NOMO-1 (cell line): ENCODE measurements around the gene PSD.
A peak's percentile ranks its signal among the peaks of the same experiment; 100 is the strongest.

Experiments used
- DNase-seq, 2 experiments: peaks; one replicate each; lab custom pipeline; 2025; ENCODE audit not compliant: unreplicated experiment in 2 of 2; lab: John Stamatoyannopoulos, UW

The PSD gene

DNA sequence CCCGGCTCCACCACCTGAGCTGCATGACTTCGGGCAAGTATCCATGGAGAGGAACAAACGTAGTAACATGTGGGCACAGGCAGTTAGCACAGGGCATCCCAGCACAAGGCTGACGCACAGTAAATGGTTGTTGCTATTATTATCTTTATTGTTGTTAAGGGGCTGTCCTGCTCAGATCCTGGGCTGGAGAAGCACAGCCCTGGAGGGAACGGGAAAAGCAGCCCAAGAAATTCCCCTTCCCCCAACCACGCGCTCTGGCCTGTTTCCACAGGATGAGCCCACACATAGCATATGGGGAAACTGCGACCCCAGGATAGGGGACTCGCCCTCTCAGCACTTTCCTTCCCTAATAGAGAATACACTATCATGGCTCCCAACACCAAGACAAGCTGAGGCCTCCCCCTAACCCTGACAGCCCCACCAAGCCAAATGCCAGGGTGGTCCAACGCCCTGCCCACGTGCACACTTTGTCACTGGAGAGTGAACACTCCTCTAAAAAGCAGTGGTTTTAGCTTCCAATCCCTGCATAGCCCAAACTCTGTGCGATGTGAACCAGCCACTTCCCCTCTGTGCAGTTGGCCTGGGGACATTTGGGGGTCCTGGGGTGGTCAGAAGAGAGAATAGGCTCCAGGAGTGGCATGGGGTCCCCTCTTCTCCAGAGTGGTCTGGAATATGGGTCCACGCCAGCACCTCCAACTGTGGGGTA lies 11.0 kb downstream of the PSD start:
- no peak for DNase-seq

GRCh38 chr10:102406815-102407214 lies 11.8 kb downstream of the PSD start:
- DNase-seq: no peak

DNA sequence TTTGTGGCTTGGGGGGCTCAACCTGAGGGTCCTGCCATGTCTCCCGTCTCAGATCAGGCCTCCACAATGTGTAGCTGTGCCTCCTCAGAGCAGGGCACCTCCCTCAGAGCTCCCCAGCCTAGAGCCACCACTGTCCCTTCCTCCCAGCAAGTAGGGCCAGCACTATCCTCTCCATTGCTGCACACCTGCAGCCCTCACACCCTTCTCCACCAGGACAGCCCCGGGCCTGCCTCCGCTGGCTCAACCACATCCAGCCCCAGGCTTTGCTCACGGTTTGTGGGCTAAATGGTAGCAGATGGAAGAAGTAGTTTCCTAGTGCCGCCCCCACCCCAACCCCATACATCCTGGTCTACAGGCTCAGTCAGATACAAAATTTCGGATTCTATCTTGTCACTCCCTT lies 13.0 kb downstream of the PSD start:
- no peak for DNase-seq

- DNase-seq: no peak
These were observed 13.4 kb downstream of the PSD start for GRCh38 chr10:102405108-102405571.

GRCh38 chr10:102404361-102405107 lies 14.1 kb downstream of the PSD start:
- no peak for DNase-seq

DNA sequence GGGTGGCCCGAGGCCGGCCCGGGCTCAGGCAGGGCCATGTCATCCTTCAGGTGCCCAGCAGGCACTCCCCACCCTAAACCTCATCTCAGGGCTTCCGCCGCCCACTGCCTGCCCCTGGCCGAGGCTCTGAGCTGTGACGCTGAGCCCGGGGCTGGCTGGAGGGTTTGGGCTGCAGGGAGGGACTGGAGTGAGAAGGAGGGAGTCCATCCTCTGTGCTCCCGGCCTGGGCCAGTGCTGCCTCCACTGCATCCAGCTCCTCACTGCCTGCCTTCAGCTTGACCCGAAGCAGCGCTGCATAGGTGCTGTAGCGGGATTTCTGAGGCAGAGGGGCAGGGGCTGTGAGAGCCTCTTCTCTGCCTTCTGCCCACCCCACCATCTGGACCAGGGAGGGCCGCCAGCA lies 15.5 kb downstream of the PSD start:
- no peak for DNase-seq

DNA sequence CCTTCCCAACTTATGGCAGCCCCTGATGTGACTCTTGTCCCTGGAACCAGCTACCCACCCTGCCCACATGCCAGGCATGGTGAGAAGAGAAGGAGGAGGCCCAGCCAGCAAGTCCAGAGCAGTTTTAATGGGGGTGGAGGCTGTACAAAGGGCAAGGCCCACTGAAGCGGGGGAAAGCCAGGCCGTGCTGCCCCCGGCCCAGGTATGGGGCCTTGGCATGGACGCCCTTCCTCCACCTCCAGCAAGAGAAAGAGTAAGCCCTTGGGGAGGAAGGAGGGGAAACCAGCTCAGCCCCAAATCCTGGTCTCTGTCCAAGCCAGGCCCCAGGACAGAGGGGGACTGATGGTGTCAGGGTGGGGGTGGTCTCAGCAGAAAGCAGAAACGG lies 16.1 kb downstream of the PSD start:
- DNase-seq: no peak

DNA sequence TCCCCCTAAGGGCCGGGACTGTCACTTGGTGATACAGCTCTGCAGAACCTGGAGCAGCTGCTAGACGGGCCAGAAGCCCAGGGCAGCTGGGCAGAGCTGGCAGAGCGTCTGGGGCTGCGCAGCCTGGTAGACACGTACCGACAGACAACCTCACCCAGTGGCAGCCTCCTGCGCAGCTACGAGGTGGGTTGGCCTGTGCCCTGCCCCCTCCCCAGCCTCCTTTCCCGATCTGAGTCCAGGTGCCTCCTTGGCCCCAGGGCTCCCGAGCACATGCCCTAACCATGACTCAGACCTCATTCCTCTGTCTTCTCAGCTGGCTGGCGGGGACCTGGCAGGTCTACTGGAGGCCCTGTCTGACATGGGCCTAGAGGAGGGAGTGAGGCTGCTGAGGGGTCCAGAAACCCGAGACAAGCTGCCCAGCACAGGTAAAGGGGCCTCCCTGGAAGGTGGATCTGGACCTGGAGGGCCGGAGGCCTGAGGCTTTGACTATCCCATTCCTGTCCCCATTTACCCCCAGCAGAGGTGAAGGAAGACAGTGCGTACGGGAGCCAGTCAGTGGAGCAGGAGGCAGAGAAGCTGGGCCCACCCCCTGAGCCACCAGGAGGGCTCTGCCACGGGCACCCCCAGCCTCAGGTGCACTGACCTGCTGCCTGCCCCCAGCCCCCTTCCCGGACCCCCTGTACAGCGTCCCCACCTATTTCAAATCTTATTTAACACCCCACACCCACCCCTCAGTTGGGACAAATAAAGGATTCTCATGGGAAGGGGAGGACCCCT lies 16.7 kb downstream of the PSD start:
- DNase-seq: no peak

- no peak for DNase-seq
These were observed 17.3 kb downstream of the PSD start for GRCh38 chr10:102401342-102401654.

- no peak for DNase-seq
These were observed 17.8 kb downstream of the PSD start for GRCh38 chr10:102400598-102401341.

DNA sequence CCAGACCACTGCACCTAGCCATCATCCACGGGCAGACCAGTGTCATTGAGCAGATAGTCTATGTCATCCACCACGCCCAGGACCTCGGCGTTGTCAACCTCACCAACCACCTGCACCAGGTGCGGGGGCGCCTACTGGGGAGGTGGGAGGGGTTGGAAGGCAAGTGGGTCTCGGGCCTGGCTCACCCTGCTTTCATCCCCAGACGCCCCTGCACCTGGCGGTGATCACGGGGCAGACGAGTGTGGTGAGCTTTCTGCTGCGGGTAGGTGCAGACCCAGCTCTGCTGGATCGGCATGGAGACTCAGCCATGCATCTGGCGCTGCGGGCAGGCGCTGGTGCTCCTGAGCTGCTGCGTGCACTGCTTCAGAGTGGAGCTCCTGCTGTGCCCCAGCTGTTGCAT lies 18.5 kb downstream of the PSD start:
- no peak for DNase-seq

DNA sequence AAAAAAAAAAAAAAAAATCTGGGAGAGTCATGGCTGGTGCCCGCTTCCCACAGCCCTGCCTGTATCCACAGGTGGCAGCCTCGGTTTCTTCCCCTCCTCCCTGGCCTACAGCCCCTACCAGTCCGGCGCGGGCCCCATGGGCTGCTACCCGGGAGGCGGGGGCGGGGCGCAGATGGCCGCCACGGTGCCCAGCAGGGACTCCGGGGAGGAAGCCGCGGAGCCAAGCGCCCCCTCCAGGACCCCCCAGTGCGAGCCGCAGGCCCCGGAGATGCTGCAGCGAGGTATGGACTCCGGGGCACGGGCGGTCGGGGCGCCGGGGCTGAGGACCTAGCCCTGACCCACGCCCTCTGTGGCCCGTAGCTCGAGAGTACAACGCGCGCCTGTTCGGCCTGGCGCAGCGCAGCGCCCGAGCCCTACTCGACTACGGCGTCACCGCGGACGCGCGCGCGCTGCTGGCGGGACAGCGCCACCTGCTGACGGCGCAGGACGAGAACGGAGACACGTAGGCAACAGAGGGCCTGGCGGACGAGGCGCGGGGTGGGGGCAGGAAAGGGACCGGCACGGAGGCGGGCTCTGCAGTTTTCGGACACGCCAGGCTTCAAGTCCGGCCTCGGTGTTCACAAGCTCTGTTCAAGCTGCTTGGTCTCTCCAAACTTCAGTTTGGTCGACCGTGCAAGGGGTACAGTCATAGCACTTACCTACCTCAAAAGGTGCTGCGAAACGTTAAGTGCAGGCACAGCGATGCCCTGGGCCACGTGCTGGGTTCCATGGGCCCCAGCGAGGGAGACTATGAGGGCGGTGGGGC lies 19.2 kb downstream of the PSD start:
- DNase-seq: peak; percentile 85 to 91

- no peak for DNase-seq
These were observed 20.2 kb downstream of the PSD start for GRCh38 chr10:102398172-102399020.

DNA sequence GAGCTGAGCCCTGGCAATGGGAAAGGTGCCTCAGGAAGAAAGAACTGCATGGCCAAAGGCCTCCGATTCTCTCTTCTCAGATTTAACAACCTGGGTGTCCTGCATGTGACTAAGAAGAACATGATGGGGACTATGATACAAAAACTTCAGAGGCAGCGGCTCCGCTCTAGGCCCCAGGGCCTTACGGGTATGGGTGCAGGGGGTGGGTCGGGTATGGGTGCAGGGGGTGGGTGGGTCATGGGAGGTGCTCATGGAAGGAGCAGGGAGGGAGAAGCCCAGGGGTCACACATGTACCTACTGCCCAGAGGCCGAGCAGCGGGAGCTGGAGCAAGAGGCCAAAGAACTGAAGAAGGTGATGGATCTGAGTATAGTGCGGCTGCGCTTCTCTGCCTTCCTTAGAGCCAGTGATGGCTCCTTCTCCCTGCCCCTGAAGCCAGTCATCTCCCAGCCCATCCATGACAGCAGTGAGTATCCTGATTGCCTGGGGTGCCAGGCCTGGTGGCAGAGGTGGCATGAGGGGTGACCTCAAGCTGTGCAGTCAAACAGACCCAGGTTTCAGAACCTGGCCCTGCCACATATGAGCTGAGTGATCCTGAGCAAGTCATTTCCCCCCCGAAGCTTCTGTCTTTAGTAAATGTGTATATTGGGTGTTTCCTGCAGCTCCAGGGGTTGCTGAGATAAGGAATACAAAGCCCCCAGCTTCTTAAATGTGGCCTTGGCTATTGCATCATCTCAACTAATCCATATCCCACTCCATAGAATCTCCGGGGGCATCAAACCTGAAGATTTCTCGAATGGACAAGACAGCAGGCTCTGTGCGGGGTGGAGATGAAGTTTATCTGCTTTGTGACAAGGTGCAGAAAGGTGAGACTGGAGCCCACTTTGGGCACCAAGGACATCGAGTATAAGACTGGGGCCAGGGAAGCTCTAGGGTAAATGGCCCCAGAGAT lies 21.1 kb downstream of the PSD start:
- no peak for DNase-seq

GRCh38 chr10:102396730-102397151 lies 21.8 kb downstream of the PSD start:
- DNase-seq: no peak

GRCh38 chr10:102396317-102396650 lies 22.3 kb downstream of the PSD start:
- no peak for DNase-seq

GRCh38 chr10:102395400-102396316 lies 22.9 kb downstream of the PSD start, which contains the start of gene NFKB2:
Gene NFKB2 (plus strand): TSS chr10:102395705. CDS start chr10:102395960, 255 bp downstream.
- peak; percentile 53 to 66 for DNase-seq
